Dermis microvascular lymphatic vessel endothelial cell (primary cell): ENCODE data around the gene GBP2. TPM values are rescaled to one million over a fixed set of nuclear protein-coding genes. Genes with fewer than 3 reads are reported as not detected.

Source experiments
- DNase-seq, 2 donors: peaks; one replicate each; pipeline versions ENCODE4 v3.0.0 to v3.0.0-alpha.2; 2010; ENCODE audit warnings: low read depth in 2 of 2
- total RNA-seq: library from RNA; depleted of rRNA; stranded (reverse); fragments of >200 nt; gene quantifications from 2 replicates; pipeline ENCODE4 v1.2.1, GENCODE V29; 2014

The GBP2 gene
- total RNA-seq, 1 donor from 2014 or later: 13.7 TPM

DNA sequence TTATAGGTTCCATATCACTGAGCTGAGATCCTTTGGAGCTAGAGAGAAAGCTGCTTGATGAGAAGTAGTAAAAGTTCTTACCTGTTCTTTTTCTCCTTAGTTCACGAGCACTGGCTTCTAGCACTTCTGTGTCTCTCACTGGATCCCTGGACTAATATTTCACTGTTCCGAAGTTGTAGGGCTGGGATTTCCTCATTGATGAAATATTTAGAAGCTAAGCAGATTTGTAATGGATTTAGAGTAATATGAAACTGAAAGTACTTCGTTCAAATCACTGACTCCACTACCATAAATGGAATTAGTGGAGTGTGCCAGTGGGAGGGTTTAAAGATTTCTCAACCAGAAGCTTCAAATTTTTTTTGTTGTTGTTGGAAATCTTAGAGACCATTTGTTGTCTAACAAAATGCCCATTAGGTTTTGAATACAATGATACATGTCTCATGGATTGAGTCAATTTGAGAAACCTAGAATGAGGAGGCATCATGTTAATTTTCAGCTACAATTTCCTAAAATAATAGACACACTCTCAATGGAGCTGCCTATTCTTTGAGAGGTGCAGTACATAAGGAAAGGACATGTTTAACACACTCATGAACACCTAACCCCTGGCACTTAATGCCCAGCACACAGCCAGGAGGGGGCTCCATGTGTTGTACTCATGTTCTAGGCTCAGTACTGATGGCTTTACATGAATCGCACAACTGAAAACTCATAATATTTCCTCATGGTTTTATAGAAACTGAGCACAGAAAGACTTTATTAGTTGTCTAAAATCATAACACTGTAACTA lies 60.6 kb downstream of the GBP2 start, which contains the start of gene GBP1:
GBP1 (minus strand) TSS at position 130 of the 790 bp plus-strand sequence. CDS start 1,974 bp downstream, outside the sequence.
- DNase-seq: peak; percentile 56 to 69

DNA sequence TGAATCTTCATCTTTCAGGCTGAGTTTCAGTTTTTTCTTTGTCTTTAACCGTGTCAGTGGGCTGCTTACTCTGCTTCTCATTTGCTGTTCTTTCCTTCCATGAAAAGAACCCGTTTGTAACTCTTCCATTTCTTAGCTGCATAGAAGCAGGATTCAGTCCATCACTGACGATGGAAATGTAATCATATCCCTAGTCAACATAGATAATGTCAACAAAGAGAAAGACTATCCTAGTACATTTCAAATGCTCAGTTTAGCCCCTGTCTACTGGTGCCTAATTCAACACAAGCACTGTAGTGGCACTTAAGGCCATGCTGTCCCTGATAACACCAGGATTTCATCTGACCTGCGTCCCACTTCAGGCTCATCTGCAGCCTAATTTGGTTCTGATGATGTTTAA lies 61.3 kb downstream of the GBP2 start:
- DNase-seq: no peak

DNA sequence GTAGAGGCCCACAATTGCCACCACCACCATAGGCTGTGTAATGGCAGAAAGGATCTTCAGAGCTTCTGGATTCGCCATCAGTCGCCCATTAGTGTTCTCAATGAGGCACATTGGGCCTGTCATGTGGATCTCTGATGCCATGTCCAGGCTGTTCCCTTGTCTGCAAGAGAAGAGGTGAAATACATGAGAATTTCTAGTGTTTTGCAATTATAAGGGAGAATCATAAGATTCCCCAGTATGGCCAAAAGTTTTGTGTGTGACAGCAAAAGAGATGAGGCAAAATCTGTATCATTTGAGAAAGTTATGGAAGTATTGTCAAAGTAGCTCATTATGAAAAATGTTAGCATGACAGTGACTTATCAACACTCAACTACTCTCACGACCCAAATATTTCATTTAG lies 62.8 kb downstream of the GBP2 start:
- no peak for DNase-seq

DNA sequence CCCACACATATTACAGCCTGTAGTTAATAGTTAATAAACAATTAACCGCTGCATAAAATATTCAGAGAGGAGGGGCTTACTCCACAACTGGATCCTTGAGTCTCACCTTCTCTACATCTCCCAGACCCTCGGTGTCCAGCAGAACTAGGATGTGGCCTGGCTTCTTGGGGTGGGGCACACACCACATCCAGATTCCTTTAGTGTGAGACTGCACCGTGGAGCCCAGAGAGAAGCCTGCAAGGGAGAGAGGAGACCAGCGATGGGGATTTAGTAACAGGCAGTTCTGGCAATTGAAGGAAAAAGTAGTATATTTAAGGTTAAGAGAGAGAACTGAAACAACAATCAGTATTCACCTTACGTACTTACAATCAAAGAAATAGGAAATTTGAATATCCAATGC lies 65.8 kb downstream of the GBP2 start:
- no peak for DNase-seq

Other genes with a start within 250 kb of the GBP2 start
- gene GTF2B, start 234.5 kb downstream of the GBP2 start, total RNA-seq: 34.4 and 34.8 TPM in 2 replicates
- 16.8 and 17.3 TPM in 2 replicates for gene KYAT3, start 133.5 kb downstream of the GBP2 start, total RNA-seq
- 5.7 and 6.2 TPM in 2 replicates for gene RBMXL1, start 133.5 kb downstream of the GBP2 start, total RNA-seq
- gene GBP3, start 103.2 kb downstream of the GBP2 start, total RNA-seq: 13.0 and 15.6 TPM in 2 replicates
- 8.6 and 10.9 TPM in 2 replicates for gene GBP1, start 60.9 kb downstream of the GBP2 start, total RNA-seq
- gene GBP7, start 49.9 kb upstream of the GBP2 start, total RNA-seq: not detected in 2 replicates
- 2.3 and 7.6 TPM in 2 replicates for gene GBP4, start 72.8 kb upstream of the GBP2 start, total RNA-seq
- gene GBP5, start 146.7 kb upstream of the GBP2 start, total RNA-seq: 0.25 and 0.26 TPM in 2 replicates
- not detected in 2 replicates for gene GBP6, start 237.9 kb upstream of the GBP2 start, total RNA-seq